PC-3 (cell line): ENCODE results near the gene KCNG2. TPM values are rescaled to one million over a fixed set of nuclear protein-coding genes. Genes with fewer than 3 reads are reported as not detected.

Source experiments
- ATAC-seq: fragments of 200-7000 bp; cut with Tn5 transposase; 2 replicates; pipeline ENCODE4 v1.9.1; 2020; ENCODE audit warnings: mild to moderate bottlenecking, moderate library complexity
- BruUV-seq: library from RNA; stranded (reverse); fragments of 400-500 nt; replicated peaks from 2 replicates; lab custom pipeline; 2021; lab: Mats Ljungman, UMichigan
- CTCF ChIA-PET: fragments of 300-600 bp; sonication (Branson Sonifier 250); formaldehyde crosslinking; loops from one replicate; lab custom pipeline; 2022; ENCODE audit warnings: antibody characterized with exemption; lab: Charles Lee
- POLR2A ChIA-PET: fragments of 300-600 bp; sonication (Branson Sonifier 250); formaldehyde crosslinking; loops from one replicate; lab custom pipeline; 2022; ENCODE audit warnings: antibody characterized with exemption; ENCODE audit not compliant: unreplicated experiment; lab: Charles Lee
- DNase-seq: peaks from one replicate; pipeline ENCODE4 v3.0.0-alpha.2; 2015
- H2AFZ ChIP-seq: fragments of 300-600 bp; sonication (generic); 2 replicates; pipeline ENCODE4 v1.6.0; 2016; ENCODE audit warnings: antibody characterized with exemption, low read length
- H3F3A ChIP-seq: fragments of 300-600 bp; sonication (generic); one replicate; pipeline ENCODE4 v1.6.0; 2017; ENCODE audit warnings: antibody characterized with exemption, low read length, control low read depth, mild to moderate bottlenecking; ENCODE audit not compliant: unreplicated experiment
- H3K27ac ChIP-seq: fragments of 300-600 bp; sonication (generic); 2 replicates; pipeline ENCODE4 v1.5.1; 2016; ENCODE audit warnings: mild to moderate bottlenecking, low read length
- H3K27me3 ChIP-seq: fragments of 300-600 bp; sonication (generic); 2 replicates; pipeline ENCODE4 v1.6.1; 2016; ENCODE audit warnings: low read length, mixed read lengths
- H3K36me3 ChIP-seq: fragments of 300-600 bp; sonication (generic); 2 replicates; pipeline ENCODE4 v1.6.1; 2016; ENCODE audit warnings: low read depth, mixed run types, low read length, mixed read lengths
- H3K4me1 ChIP-seq: fragments of 300-600 bp; sonication (generic); 2 replicates; pipeline ENCODE4 v1.5.1; 2016; ENCODE audit warnings: low read length; ENCODE audit not compliant: insufficient read depth
- H3K4me2 ChIP-seq: fragments of 300-600 bp; sonication (generic); 2 replicates; pipeline ENCODE4 v1.6.0; 2016; ENCODE audit warnings: low read length
- H3K4me3 ChIP-seq: fragments of 300-600 bp; sonication (generic); 2 replicates; pipeline ENCODE4 v1.5.1; 2016; ENCODE audit warnings: mild to moderate bottlenecking, low read length, mixed read lengths
- H3K79me2 ChIP-seq: fragments of 300-600 bp; sonication (generic); 2 replicates; pipeline ENCODE4 v1.6.1; 2017; ENCODE audit warnings: low read length, mixed read lengths
- H3K9ac ChIP-seq: fragments of 300-600 bp; sonication (generic); 2 replicates; pipeline ENCODE4 v1.6.0; 2016; ENCODE audit warnings: mild to moderate bottlenecking, low read length
- H3K9me2 ChIP-seq: fragments of 300-600 bp; sonication (generic); replicated peaks from 2 replicates; pipeline ENCODE4 v1.6.1; 2016; ENCODE audit warnings: mixed run types, low read length, mixed read lengths
- H3K9me3 ChIP-seq: fragments of 300-600 bp; sonication (generic); 2 replicates; pipeline ENCODE4 v1.6.1; 2016; ENCODE audit warnings: low read length, mixed read lengths
- H4K20me1 ChIP-seq: fragments of 300-600 bp; sonication (generic); 2 replicates; pipeline ENCODE4 v1.6.1; 2016; ENCODE audit warnings: low read length, mixed read lengths
- EZH2phosphoT487 ChIP-seq: fragments of 300-600 bp; sonication (generic); IDR thresholded peaks from 2 replicates; pipeline ENCODE4 v1.6.1; 2018; ENCODE audit warnings: mild to moderate bottlenecking, antibody characterized with exemption, low read length, borderline replicate concordance
- intact Hi-C: fragments of 100-400 bp; cut with micrococcal nuclease; formaldehyde crosslinking; loops from 2 replicates; pipeline ENCODE4 v1.9.0; 2023
- total RNA-seq: library from RNA; depleted of rRNA; stranded (reverse); fragments of >200 nt; gene quantifications from 2 replicates; pipeline ENCODE4 v1.2.3, GENCODE V29; 2014
- TF ChIP-seq, protein P1 (sequence below): fragments of 300-600 bp; sonication (generic); conservative IDR thresholded peaks from 2 replicates; pipeline ENCODE4 v1.5.1; 2017; ENCODE audit warnings: antibody characterized with exemption, low read depth, mild to moderate bottlenecking, low read length

Gene KCNG2
- total RNA-seq, 1 experiment from 2014 or later: not detected

DNA sequence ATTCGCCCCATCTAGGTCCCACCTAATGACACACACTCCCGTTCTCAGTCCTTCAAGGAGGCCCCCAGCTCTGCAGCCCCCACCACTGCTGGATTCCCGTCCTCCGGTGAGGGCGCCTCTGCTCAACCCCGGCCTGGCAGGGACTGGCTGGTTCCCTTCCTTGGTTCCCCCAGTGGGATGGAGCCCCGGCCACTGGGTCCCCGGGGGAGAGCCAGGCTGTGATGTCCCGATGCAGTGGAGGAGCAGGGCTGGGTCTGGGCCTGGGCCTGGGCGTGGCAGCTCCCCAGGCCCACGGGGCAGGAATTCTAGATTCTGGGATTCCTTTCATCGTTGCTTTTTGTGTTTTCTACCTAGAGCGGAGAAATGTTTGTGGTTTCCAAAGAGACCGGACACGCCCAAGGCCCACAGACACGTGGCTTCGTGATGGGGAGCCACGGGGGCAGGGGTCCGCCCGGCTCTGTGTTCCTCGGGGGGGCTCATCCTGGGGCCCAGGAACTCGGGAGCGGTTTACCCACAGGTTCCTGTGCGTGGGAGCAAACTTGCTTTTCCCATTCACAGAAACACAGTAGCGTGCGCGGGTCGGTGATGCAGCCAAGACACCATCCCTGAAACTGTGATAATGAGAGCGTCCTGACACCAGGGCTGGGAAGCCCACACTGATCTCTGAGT is 86.7 kb downstream of the KCNG2 start:
- Histone ChIP-seq H3F3A (no peaks in the 10 kb centered on the region), H2AFZ (no peak overlapping the region), H3K27ac (no peak overlapping the region), H3K79me2 (no peaks in the 10 kb centered on the region), H3K9me3 (no peaks in the 10 kb centered on the region), H3K4me1 (no peaks in the 10 kb centered on the region), H3K9ac (no peak overlapping the region), H3K4me3 (no peak overlapping the region), H3K36me3 (no peaks in the 10 kb centered on the region), H4K20me1 (no peaks in the 10 kb centered on the region), H3K4me2 (no peak overlapping the region), H3K9me2 (no peaks in the 10 kb centered on the region), H3K27me3 (peaks cover 10% of the 10 kb centered on the region)
- ATAC-seq: no peak
- ChIA-PET CTCF (no interaction called here), POLR2A (interaction anchor here (0.7 kb wide), 1 partner anchor 223 kb away, joined by 5 read pairs; no protein-coding TSS in a partner anchor)
- TF ChIP-seq EZH2phosphoT487: no peak
- TF ChIP-seq, protein P1, sequence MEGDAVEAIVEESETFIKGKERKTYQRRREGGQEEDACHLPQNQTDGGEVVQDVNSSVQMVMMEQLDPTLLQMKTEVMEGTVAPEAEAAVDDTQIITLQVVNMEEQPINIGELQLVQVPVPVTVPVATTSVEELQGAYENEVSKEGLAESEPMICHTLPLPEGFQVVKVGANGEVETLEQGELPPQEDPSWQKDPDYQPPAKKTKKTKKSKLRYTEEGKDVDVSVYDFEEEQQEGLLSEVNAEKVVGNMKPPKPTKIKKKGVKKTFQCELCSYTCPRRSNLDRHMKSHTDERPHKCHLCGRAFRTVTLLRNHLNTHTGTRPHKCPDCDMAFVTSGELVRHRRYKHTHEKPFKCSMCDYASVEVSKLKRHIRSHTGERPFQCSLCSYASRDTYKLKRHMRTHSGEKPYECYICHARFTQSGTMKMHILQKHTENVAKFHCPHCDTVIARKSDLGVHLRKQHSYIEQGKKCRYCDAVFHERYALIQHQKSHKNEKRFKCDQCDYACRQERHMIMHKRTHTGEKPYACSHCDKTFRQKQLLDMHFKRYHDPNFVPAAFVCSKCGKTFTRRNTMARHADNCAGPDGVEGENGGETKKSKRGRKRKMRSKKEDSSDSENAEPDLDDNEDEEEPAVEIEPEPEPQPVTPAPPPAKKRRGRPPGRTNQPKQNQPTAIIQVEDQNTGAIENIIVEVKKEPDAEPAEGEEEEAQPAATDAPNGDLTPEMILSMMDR: no peak
- DNase-seq: no peak
- intact Hi-C loops: no loop called here
- BruUV-seq: no TSS peak

DNA sequence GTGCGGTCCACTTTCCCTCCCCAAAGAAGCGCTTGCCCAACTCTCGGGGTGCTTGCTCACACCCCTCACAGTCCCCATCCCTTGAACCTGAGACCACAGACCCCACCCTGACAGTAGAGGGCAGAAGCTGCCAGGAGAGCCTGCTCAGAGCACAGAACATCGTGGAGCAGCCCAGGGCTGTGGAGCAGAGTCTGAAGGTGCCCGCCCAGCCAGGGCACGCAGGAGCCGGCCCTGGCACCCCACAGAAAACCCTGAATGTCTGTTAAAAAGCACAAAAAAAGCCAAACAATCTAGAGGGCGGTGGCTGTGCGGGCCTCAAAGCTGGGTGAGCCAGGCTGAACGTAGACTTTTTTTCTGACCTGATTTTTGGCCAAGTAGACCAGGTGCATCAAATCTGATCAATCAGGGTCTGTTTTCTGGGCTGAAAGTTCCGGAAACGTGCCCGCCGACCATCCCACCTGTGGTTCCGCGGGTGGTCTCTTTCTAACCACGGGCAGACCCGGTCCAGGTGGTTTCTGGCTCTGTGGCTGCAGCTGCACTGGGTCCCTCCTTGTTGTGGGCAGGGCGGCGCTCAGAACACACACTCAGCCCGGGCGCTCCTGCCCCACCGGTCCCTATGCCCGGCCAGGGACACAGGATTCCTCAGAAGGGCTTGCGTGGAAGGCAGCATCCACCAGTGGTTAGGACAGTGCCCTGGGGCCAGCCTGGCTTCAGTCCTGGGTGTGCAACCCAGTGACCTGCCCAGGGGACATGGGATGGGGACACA is 87.4 kb downstream of the KCNG2 start:
- ATAC-seq (0 out of 2 replicates have a peak, but pooled peaks have one; percentile 13), DNase-seq (no peak)
- TF ChIP-seq EZH2phosphoT487: no peak
- TF ChIP-seq, protein P1: 0 out of 2 replicates have a peak, but pooled peaks have one; percentile 23
- Histone ChIP-seq H3K27ac (no peak overlapping the region), H3K27me3 (peaks cover 10% of the 10 kb centered on the region), H3K9me2 (no peaks in the 10 kb centered on the region), H3K4me1 (no peaks in the 10 kb centered on the region), H3K79me2 (no peaks in the 10 kb centered on the region), H3K9ac (no peak overlapping the region), H3K4me2 (no peak overlapping the region), H3K9me3 (no peaks in the 10 kb centered on the region), H3K4me3 (no peak overlapping the region), H3K36me3 (no peaks in the 10 kb centered on the region), H2AFZ (no peak overlapping the region), H4K20me1 (no peaks in the 10 kb centered on the region), H3F3A (no peaks in the 10 kb centered on the region)
- ChIA-PET CTCF (no interaction called here), POLR2A (no interaction called here)
- BruUV-seq: no TSS peak
- intact Hi-C loops: no loop called here
